Hepatocyte (in vitro differentiated cells): ENCODE measurements around the gene TMEM245.

ENCODE experiments used
- CTCF ChIP-seq: fragments of 200-600 bp; sonication (generic); IDR thresholded peaks from 2 replicates; pipeline ENCODE4 v1.5.1; 2016; ENCODE audit warnings: antibody characterized with exemption, mild to moderate bottlenecking; ENCODE audit not compliant: poor library complexity
- EZH2 ChIP-seq: fragments of 200-600 bp; sonication (generic); IDR thresholded peaks from 2 replicates; pipeline ENCODE4 v1.6.1; 2016; ENCODE audit warnings: antibody characterized with exemption, mild to moderate bottlenecking, borderline replicate concordance

- TF ChIP-seq CTCF (no peak), EZH2 (no peak)
Measured at GRCh38 chr9:109159583-109159982, 39.8 kb upstream of the TMEM245 start.
